Osteocyte (in vitro differentiated cells): Measurements from ENCODE around the gene PRPS1. TPM values are rescaled to one million over a fixed set of nuclear protein-coding genes. Genes with fewer than 3 reads are reported as not detected.

Experiments
- DNase-seq: peaks from one replicate; pipeline ENCODE4 v3.0.0; 2021; ENCODE audit warnings: mixed read lengths; ENCODE audit not compliant: unreplicated experiment; ENCODE audit errors: extremely low spot score
- H3K27ac Mint-ChIP-seq: one replicate; pipeline ENCODE4 v1.8.0; 2021; ENCODE audit warnings: mild to moderate bottlenecking, mixed read lengths; ENCODE audit not compliant: unreplicated experiment
- H3K27me3 Mint-ChIP-seq: one replicate; pipeline ENCODE4 v1.8.0; 2021; ENCODE audit warnings: mixed read lengths; ENCODE audit not compliant: unreplicated experiment
- H3K36me3 Mint-ChIP-seq: one replicate; pipeline ENCODE4 v1.8.0; 2021; ENCODE audit warnings: mixed read lengths; ENCODE audit not compliant: unreplicated experiment
- H3K4me1 Mint-ChIP-seq: one replicate; pipeline ENCODE4 v1.8.0; 2021; ENCODE audit warnings: mixed read lengths; ENCODE audit not compliant: unreplicated experiment
- H3K4me3 Mint-ChIP-seq: one replicate; pipeline ENCODE4 v1.8.0; 2021; ENCODE audit warnings: mild to moderate bottlenecking, moderate library complexity, mixed read lengths; ENCODE audit not compliant: unreplicated experiment
- H3K9me3 Mint-ChIP-seq: one replicate; pipeline ENCODE4 v1.8.0; 2021; ENCODE audit warnings: mixed read lengths; ENCODE audit not compliant: unreplicated experiment
- total RNA-seq: library from RNA; stranded (reverse); gene quantifications from 2 replicates; pipeline ENCODE4 v1.2.1, GENCODE V29; 2021
- TF ChIP-seq, protein P1 (sequence below): fragments of 200-600 bp; sonication (generic); IDR thresholded peaks from 2 replicates; pipeline ENCODE4 v1.5.0; 2021; ENCODE audit warnings: antibody characterized with exemption, mild to moderate bottlenecking, moderate library complexity

PRPS1 gene
- total RNA-seq, 1 donor from 2014 or later, result 27.6 TPM

DNA sequence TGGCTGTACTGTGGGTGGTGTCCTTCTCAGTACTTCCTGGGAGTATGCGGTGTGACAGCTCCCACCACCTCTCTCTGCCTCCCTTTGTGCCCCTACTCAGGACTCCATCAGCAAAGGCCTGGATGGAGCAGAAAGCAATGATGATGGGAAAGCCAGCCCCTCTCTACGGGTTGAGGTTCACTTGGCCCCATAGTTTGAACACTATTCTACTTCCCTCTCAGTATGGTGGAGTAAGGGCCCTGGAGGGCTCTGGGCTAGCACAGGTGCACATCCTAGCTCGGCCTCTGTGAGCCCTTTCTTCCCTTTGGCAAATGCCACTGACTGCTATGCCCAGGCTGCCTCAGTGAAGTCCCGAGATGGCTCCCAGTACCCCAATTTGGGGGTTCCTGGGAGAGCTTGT is 31.0 kb downstream of the PRPS1 start:
- no peak overlapping the region for H3K27ac Mint-ChIP-seq
- H3K9me3 Mint-ChIP-seq, result no peaks in the 10 kb centered on the region
- H3K36me3 Mint-ChIP-seq, result no peaks in the 10 kb centered on the region
- peaks cover 30% of the 10 kb centered on the region for H3K4me1 Mint-ChIP-seq
- DNase-seq, result no peak
- H3K27me3 Mint-ChIP-seq, result no peaks in the 10 kb centered on the region
- TF ChIP-seq, protein P1, sequence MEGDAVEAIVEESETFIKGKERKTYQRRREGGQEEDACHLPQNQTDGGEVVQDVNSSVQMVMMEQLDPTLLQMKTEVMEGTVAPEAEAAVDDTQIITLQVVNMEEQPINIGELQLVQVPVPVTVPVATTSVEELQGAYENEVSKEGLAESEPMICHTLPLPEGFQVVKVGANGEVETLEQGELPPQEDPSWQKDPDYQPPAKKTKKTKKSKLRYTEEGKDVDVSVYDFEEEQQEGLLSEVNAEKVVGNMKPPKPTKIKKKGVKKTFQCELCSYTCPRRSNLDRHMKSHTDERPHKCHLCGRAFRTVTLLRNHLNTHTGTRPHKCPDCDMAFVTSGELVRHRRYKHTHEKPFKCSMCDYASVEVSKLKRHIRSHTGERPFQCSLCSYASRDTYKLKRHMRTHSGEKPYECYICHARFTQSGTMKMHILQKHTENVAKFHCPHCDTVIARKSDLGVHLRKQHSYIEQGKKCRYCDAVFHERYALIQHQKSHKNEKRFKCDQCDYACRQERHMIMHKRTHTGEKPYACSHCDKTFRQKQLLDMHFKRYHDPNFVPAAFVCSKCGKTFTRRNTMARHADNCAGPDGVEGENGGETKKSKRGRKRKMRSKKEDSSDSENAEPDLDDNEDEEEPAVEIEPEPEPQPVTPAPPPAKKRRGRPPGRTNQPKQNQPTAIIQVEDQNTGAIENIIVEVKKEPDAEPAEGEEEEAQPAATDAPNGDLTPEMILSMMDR, result no peak
- H3K4me3 Mint-ChIP-seq, result no peak overlapping the region

DNA sequence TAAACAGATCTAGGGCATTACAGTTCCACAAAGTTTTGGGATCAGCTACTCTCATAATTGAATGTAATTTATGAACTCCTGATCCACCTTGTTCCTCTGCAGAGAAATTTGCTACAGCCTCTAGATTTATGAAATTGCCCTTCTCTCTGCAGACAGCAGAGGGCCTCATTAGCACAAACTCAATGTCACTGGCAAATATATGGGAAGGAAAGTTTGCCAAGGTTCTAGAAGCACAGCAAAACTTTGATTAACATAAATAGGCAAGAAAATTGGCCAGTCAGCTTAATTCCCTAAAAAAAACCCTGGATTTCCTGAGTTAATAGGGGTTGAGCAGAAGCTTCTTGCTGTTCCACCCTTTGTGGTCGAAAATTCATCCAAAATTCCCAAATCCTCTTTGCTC is 31.5 kb downstream of the PRPS1 start:
- Mint-ChIP-seq H3K9me3 (no peaks in the 10 kb centered on the region), H3K4me3 (no peak overlapping the region), H3K27me3 (no peaks in the 10 kb centered on the region), H3K36me3 (no peaks in the 10 kb centered on the region), H3K4me1 (peaks cover 25% of the 10 kb centered on the region), H3K27ac (no peak overlapping the region)
- TF ChIP-seq, protein P1, result peak; percentile 73
- no peak for DNase-seq

DNA sequence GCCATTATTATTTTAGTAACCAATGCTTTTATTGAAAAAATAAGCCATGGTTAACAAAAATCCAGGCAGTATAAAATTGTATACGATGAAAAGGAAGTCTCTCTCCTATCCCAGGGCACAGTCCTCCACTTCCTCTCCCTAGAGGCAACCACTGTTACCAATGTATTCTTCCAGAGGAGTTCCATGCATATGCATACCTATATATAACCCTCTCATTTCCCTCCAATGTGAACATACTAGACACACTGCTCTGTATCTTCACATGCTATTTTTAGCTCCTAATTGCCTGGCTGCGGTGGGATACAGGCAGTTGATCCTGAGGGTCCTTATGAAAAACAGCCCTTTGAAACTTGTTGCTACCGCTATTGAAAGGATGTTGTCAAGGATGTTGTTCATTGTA is 33.8 kb downstream of the PRPS1 start:
- Mint-ChIP-seq H3K9me3 (peaks cover under 1% of the 10 kb centered on the region), H3K27ac (peak overlapping the region; percentile 64), H3K36me3 (no peaks in the 10 kb centered on the region), H3K4me1 (peaks cover 16% of the 10 kb centered on the region), H3K4me3 (no peak overlapping the region), H3K27me3 (no peaks in the 10 kb centered on the region)
- TF ChIP-seq, protein P1, result no peak
- no peak for DNase-seq

DNA sequence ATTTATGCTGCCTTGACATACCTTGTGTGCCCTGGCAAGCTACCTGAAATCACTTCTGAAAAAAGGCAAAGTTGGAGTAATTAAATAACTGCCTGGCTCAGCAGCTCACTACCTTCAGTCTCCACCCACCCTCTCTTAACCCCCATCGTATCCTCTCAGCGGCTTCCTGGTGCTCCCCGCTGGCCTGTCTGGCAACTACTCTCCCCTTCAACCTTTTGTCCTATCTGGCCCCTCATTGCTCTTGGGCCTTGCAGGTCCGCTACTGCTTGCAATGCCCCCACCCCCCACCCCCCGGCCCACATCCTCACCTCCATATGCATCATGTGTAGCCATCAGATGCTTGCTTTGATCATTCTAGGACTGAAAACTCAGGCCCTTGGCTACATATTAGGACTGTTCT is 34.5 kb downstream of the PRPS1 start:
- no peak for DNase-seq
- no peaks in the 10 kb centered on the region for H3K36me3 Mint-ChIP-seq
- H3K27me3 Mint-ChIP-seq, result no peaks in the 10 kb centered on the region
- H3K4me1 Mint-ChIP-seq, result peaks cover 16% of the 10 kb centered on the region
- peak overlapping the region; percentile 64 for H3K27ac Mint-ChIP-seq
- peaks cover 7% of the 10 kb centered on the region for H3K9me3 Mint-ChIP-seq
- TF ChIP-seq, protein P1, result no peak
- no peak overlapping the region for H3K4me3 Mint-ChIP-seq

DNA sequence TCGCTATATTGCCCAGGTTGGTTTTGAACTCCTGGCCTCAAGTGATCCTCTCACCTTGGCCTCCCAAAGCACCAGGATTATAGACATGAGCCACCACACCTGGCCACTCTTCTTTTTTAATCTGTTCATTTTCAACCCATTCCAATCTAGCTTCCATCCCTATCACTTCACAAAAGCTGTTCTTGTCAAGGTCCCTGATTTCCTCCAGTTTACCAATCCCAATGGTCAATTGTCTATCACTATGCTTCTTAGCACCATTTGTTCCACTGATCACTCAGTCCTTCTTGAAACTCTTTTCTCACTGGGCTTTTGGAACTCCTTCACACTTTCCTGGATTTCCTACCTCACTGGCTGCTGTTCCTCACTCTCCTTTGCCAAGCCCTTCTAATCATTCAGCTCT is 38.6 kb downstream of the PRPS1 start:
- Mint-ChIP-seq H3K9me3 (peaks cover 7% of the 10 kb centered on the region), H3K4me3 (no peak overlapping the region), H3K4me1 (peaks cover 11% of the 10 kb centered on the region), H3K27me3 (no peaks in the 10 kb centered on the region), H3K36me3 (no peaks in the 10 kb centered on the region), H3K27ac (no peak overlapping the region)
- TF ChIP-seq, protein P1, result no peak
- DNase-seq, result no peak
